Measurements from ENCODE around the gene PCDH9.

DNA sequence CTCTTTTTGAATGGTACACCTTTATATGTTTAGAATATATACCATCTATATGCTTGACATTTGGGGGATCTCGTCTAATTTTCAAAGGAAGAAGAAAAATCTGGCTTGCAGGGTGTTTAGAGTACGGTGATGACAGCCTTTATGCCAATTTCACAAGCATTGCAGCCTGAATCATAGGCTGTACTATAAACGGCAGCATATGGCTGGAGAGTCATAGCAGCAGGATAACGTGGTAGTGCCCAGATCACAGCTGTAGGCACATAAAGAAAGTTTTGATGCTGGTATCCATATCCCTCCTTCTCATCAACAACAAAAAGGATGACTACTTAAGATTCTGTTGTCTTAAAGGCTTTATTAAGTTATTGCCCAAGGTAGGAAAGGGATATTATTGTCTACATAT, 253.0 kb downstream of the PCDH9 start:
- TF ChIP-seq, protein P1, sequence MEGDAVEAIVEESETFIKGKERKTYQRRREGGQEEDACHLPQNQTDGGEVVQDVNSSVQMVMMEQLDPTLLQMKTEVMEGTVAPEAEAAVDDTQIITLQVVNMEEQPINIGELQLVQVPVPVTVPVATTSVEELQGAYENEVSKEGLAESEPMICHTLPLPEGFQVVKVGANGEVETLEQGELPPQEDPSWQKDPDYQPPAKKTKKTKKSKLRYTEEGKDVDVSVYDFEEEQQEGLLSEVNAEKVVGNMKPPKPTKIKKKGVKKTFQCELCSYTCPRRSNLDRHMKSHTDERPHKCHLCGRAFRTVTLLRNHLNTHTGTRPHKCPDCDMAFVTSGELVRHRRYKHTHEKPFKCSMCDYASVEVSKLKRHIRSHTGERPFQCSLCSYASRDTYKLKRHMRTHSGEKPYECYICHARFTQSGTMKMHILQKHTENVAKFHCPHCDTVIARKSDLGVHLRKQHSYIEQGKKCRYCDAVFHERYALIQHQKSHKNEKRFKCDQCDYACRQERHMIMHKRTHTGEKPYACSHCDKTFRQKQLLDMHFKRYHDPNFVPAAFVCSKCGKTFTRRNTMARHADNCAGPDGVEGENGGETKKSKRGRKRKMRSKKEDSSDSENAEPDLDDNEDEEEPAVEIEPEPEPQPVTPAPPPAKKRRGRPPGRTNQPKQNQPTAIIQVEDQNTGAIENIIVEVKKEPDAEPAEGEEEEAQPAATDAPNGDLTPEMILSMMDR (conservative IDR thresholded peaks at IDR 0.05; ENCODE audit: low read depth, low read length): no peak
- TF ChIP-seq EZH2 (IDR thresholded peaks at IDR 0.05; ENCODE audit: borderline replicate concordance, low read depth, low read length, poor library complexity, severe bottlenecking): no peak

All from A673 (cell line).